Measurements from ENCODE around the gene HOXD10.

The HOXD10 gene

GRCh38 chr2:176137252-176137580 is 20.6 kb downstream of the HOXD10 start:
- DNase-seq (ENCODE audit: extremely low read depth, insufficient read length) = no peak
- TF ChIP-seq CTCF (IDR thresholded peaks at IDR 0.05; ENCODE audit: insufficient read depth, low read length, poor library complexity, severe bottlenecking) = no peak
- Histone ChIP-seq H3K36me3 (ENCODE audit: control insufficient read depth, insufficient read depth, low read length) (no peaks in the 10 kb centered on the region), H3K27me3 (replicated peaks; ENCODE audit: control insufficient read depth, insufficient read depth, low read length) (no peaks in the 10 kb centered on the region), H3K4me3 (replicated peaks; ENCODE audit: low read depth, low read length) (no peak overlapping the region)

- no peaks in the 10 kb centered on the region for H3K36me3 ChIP-seq (ENCODE audit: control insufficient read depth, insufficient read depth, low read length)
- no peak for DNase-seq (ENCODE audit: extremely low read depth, insufficient read length)
- H3K4me3 ChIP-seq (replicated peaks; ENCODE audit: low read depth, low read length) = no peak overlapping the region
- no peaks in the 10 kb centered on the region for H3K27me3 ChIP-seq (replicated peaks; ENCODE audit: control insufficient read depth, insufficient read depth, low read length)
- no peak for TF ChIP-seq CTCF (IDR thresholded peaks at IDR 0.05; ENCODE audit: insufficient read depth, low read length, poor library complexity, severe bottlenecking)
These were observed 21.3 kb downstream of the HOXD10 start for GRCh38 chr2:176137906-176138305.

- Histone ChIP-seq H3K4me3 (replicated peaks; ENCODE audit: low read depth, low read length) (no peak overlapping the region), H3K36me3 (ENCODE audit: control insufficient read depth, insufficient read depth, low read length) (no peaks in the 10 kb centered on the region), H3K27me3 (replicated peaks; ENCODE audit: control insufficient read depth, insufficient read depth, low read length) (no peaks in the 10 kb centered on the region)
- DNase-seq (ENCODE audit: extremely low read depth, insufficient read length) = no peak
- no peak for TF ChIP-seq CTCF (IDR thresholded peaks at IDR 0.05; ENCODE audit: insufficient read depth, low read length, poor library complexity, severe bottlenecking)
These were observed 21.9 kb downstream of the HOXD10 start for GRCh38 chr2:176138526-176138922.

GRCh38 chr2:176138923-176139660 is 22.5 kb downstream of the HOXD10 start:
- no peak for TF ChIP-seq CTCF (IDR thresholded peaks at IDR 0.05; ENCODE audit: insufficient read depth, low read length, poor library complexity, severe bottlenecking)
- H3K36me3 ChIP-seq (ENCODE audit: control insufficient read depth, insufficient read depth, low read length) = no peaks in the 10 kb centered on the region
- DNase-seq (ENCODE audit: extremely low read depth, insufficient read length) = no peak
- H3K27me3 ChIP-seq (replicated peaks; ENCODE audit: control insufficient read depth, insufficient read depth, low read length) = no peaks in the 10 kb centered on the region
- no peak overlapping the region for H3K4me3 ChIP-seq (replicated peaks; ENCODE audit: low read depth, low read length)

- Histone ChIP-seq H3K27me3 (replicated peaks; ENCODE audit: control insufficient read depth, insufficient read depth, low read length) (no peaks in the 10 kb centered on the region), H3K36me3 (ENCODE audit: control insufficient read depth, insufficient read depth, low read length) (no peaks in the 10 kb centered on the region), H3K4me3 (replicated peaks; ENCODE audit: low read depth, low read length) (peak overlapping the region; percentile 59)
- TF ChIP-seq CTCF (IDR thresholded peaks at IDR 0.05; ENCODE audit: insufficient read depth, low read length, poor library complexity, severe bottlenecking) = no peak
- DNase-seq (ENCODE audit: extremely low read depth, insufficient read length) = no peak
These were observed 23.3 kb downstream of the HOXD10 start for GRCh38 chr2:176139661-176140512.

Data from GM06990 (cell line).